22Rv1 (cell line): ENCODE results near the gene RALBP1.

Experiments
- ZFX ChIP-seq: fragments of 450-650 bp; IDR thresholded peaks from 2 replicates; pipeline ENCODE4 v1.6.1; 2017; ENCODE audit warnings: antibody characterized with exemption, borderline replicate concordance
- TF ChIP-seq, protein P1 (sequence below): fragments of 450-650 bp; IDR thresholded peaks from 2 replicates; pipeline ENCODE4 v1.5.1; 2017; ENCODE audit warnings: mild to moderate bottlenecking

DNA sequence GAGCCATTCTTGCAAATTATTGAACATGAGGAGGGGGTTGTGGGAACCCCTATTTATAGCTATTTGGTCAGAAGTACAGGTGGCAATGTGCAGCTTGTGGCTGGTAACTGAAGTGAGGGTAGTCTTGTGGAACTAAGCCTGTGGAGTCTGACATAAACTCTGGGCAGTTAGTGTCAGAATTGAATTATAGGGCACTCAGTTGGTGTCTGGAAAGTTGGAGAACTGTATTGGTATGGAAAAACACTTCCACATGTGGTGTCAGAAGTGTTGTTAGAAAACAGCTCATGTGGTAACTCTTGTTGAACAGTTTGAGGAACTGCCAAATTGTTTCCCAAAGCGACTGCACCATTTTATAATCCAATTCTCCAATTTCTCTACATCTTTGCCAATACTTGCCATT, 7.5 kb downstream of the RALBP1 start:
- TF ChIP-seq, protein P1, sequence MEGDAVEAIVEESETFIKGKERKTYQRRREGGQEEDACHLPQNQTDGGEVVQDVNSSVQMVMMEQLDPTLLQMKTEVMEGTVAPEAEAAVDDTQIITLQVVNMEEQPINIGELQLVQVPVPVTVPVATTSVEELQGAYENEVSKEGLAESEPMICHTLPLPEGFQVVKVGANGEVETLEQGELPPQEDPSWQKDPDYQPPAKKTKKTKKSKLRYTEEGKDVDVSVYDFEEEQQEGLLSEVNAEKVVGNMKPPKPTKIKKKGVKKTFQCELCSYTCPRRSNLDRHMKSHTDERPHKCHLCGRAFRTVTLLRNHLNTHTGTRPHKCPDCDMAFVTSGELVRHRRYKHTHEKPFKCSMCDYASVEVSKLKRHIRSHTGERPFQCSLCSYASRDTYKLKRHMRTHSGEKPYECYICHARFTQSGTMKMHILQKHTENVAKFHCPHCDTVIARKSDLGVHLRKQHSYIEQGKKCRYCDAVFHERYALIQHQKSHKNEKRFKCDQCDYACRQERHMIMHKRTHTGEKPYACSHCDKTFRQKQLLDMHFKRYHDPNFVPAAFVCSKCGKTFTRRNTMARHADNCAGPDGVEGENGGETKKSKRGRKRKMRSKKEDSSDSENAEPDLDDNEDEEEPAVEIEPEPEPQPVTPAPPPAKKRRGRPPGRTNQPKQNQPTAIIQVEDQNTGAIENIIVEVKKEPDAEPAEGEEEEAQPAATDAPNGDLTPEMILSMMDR: no peak
- TF ChIP-seq ZFX: no peak
